Activated CD8-positive, alpha-beta memory T cell treated with anti-CD3 and anti-CD28 coated beads for 4 hours (primary cell): ENCODE results near the gene FARP2.
"Not testable (repeated sequence)": the region's sequence is repeated elsewhere in the genome, so short reads cannot be mapped to it uniquely, and the experiment has no call there.

Source experiments
- DNase-seq, 2 donors: peaks; one replicate each; pipeline ENCODE4 v3.0.0-alpha.2; 2020; ENCODE audit warnings: low read depth in 2 of 2

Gene FARP2

GRCh38 chr2:241503776-241504392 is 147.8 kb downstream of the FARP2 start:
- no peak for DNase-seq

GRCh38 chr2:241505086-241505780 is 149.1 kb downstream of the FARP2 start:
- DNase-seq: no peak

DNA sequence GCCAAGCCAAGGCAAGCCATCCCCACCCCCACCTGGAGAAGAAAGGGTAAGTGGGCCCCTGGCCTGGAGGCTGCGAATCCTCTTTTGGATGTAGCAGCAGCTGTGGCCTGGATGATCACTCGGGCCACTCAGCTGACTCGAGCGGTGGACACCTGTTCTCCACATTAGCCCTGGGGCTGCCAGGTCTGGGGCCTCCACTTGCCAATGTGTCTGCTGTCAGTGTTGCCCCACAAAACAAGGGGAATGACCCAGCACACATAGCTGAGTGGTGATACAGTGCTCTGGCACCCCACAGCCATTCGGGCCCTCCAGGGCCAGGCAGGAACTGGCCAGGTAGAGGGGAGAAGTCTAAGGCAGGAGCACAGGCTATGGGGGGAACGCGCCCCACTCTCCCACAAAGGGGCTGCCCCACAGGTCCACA is 149.7 kb downstream of the FARP2 start:
- no peak for DNase-seq

GRCh38 chr2:241506317-241506716 is 150.2 kb downstream of the FARP2 start:
- not testable (repeated sequence) for DNase-seq

DNA sequence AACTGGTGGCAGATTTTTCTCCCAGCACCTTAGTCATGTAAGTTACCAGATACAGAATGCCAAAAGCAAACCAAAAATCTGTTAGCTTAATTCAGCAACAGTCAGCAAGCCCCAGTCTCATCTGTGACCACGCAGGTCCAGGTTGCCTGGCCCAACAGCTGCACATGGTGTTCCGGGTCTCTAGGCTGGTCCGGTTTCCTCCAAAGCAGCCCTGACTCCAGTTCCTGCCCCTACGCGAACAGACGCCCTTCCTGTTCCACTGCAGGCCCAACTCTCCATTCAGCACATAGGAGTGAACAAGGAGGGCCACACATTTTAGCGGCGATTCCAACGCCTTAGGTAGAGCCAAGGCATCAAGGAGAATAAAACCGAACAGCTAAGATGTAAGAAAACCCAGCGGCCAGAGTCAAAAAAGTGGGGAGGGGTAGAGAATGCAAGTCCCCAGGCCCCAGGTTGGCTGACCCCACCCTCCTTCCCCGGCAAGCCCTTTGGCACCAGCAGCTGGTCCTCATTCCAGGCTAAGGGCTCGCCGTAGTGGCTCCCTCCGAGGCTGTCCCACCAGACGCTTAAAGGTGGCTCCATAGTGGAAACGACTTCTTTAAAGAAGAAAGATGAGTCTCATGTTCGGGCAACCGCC is 150.8 kb downstream of the FARP2 start:
- no peak for DNase-seq

DNA sequence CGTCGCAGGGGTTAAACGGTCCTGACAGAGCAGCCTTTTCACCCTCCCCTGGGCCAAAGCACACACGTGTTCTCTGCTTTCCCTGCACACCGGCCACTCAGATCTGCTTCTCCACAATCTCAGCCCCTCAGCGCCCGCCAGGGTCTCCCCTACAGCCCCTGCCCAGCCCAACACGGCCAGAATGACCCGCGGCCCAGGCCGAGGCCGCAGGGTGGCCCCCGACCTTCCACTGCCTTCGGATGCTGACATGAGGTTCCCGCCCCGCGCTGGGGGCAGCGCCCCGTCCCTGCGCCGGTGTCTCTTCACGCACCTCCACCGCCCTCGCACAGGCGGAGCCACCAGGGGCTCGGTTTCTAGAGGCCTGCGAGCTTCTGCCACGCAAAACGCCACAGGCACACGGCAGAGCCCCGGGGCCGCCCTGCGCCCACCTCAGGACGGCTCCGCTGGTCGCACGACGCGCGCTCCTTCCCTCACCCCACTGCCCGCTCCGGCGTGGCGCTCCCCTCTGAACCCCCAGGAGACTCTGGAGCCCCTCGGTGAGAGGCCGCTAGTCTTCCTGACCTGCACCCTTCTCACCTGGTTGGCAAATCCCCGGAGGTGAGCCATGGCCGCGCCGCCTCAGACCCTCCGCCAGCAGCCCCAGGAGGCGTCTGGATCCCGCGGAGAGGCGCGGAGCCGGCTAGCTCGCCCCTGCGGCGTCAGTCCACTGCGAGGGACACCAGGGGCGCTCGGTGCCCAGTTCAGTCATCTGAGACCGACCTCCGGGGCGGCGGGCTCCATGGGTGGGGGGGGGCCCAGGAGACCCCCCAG is 151.6 kb downstream of the FARP2 start:
- DNase-seq: peak in 1 of 2 donors; percentile 5

- DNase-seq: peak; percentile 95 to 96
Measured at GRCh38 chr2:241508240-241509154, 152.4 kb downstream of the FARP2 start, which contains the start of gene STK25. TSS of gene STK25 (minus strand) at chr2:241508584. CDS start at chr2:241508035, 549 bp downstream.

DNA sequence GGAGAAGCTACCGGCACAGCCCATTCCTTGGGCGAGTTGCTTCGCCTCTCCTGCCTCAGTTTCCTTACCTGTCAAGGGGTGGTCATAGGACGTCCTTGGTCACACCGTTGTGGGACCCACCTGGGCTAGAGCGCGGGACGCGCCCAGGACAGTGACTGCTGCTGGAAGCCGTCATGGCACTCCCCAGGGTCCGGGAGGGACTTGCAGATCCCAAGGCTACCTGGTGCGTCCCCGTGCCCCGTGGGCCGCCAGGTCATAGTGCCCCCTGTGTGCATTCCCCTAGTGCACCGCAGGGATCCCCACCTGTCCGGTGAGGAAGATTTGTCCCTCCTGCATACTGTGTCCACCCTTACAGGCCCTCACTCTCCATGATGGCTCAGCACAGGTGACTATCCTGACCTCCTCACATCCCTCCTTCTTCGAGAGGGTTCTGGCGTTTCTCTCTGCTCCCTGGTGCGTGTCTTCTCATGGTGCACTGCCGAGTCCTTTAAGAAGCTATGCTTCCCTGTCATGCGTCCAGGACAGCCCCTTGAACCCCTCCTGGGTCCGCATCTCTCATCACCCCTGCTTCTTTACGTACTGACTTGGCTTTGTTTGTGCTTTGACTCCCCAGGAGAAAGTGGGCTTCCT is 153.2 kb downstream of the FARP2 start:
- no peak for DNase-seq

DNA sequence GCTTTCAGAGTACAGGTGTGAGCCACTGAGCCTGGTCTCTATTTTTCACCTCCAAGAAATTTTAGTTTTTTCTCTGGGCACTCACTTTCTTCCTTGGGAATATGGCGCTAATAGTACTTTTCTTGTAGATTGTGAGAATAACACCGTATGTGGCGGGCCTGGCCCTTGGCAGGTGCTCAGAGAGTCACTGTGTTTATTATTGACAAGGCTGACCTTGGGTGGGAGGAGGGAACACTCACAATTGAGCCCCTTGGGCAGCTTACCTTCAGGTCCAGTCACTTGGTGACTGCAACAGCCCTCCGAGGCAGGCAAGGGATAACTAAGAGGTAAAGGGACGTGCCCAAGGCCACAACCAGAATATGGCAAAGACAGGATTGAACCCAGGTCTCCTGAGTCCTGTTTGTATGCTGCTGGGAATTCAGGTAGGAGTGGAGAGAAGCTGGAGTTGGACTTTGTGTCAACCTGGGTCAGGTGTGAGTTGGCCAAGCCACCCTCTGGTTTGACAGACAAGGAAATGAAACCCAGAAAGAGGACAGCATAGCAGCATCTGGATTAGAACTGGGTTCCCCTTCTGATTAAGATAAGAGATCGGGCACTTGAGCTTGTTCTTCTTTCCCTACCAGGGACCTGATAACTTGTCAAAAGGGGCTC is 155.1 kb downstream of the FARP2 start:
- DNase-seq: no peak

- DNase-seq: no peak
Measured at GRCh38 chr2:241514553-241514952, 158.5 kb downstream of the FARP2 start.

DNA sequence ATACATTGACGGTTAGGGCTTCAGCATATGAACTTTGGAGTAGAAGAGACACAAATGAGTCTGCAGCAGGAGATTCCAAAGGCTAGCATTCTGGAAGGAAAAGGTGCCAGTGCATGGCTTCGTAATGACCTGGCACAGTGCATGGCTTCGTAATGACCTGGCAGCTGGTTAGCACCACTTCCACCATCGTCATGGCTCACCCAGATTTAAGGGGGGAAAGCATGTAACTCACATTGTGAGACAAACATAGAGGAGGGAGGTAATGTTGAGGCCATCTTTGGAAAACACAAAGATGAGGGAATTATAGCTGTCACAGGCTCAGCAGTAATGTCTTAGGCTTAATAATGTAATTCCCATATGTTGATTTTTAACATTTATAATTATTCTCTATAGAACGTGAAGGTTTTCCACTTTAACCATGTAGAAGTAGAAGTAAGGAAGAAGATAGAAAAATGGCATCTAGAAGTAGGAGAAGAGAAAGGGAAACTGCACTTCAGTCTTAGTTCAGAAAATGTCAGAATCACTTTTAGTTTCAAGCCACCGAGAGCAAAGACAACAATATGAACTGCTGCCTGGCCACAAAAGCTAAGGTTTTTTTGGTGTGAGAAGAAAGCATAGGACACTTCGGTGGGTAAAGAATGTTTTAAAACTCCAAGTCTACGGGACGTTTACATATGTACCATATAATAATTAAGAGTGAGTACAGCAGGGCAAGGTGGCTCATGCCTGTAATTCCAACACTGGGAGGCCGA is 159.1 kb downstream of the FARP2 start:
- DNase-seq: no peak

DNA sequence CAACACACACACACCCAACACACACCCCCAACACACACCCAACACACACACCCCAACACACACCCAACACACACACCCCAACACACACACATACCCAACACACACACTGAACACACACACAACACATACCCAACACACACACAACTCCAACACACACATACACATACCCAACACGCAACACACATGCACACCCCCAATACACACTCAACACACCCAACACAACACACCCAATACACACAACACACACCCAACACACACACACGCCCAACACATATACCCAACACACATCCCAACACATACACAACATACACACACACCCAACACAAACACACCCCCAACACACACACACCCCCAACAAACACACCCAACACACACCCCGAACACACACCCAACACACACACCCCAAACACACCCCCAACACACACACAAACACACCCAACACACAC is 160.5 kb downstream of the FARP2 start:
- no peak for DNase-seq

- no peak for DNase-seq
Measured at GRCh38 chr2:241517297-241517696, 161.2 kb downstream of the FARP2 start.

- DNase-seq: no peak
Measured at GRCh38 chr2:241519669-241520068, 163.6 kb downstream of the FARP2 start.

- DNase-seq: no peak
Measured at GRCh38 chr2:241522477-241522876, 166.4 kb downstream of the FARP2 start.

DNA sequence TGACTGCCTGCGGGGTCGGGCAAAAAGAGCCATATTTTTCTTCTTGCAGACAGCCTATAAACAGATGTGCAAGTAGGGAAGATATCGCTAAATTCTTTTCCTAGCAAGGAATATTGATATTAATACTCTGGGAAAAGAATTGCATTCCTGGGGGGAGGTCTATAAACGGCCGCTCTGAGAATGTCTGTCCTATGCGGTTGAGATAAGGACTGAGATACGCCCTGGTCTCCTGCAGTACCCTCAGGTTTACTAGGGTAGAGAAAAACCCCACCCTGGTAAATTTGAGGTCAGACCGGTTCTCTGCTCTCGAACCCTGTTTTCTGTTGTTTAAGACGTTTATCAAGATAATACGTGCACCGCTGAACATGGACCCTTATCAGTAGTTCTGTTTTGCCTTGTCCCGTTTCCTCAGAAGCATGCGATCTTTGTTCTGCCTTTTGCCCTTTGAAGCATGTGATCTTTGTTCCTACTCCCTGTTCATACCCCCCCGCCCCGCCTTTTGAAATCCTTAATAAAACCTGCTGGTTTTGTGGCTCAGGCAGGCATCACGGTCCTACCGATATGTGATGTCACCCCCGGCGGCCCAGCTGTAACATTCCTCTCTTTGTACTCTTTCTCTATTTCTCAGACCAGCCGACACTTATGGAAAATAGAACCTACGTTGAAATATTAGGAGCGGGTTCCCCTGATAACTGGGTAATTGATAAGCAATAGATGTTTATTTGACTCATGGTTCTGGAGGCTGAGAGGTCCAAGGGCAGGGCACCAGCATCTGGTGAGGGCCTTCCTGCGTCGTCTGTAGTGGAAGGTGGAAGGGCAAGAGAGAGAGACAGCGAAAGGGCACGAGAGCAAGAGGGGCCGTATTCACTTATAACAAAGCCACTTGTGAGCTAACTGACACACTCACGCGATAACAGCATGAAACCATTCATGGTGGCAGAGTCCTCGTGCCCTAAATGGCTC is 170.0 kb downstream of the FARP2 start:
- DNase-seq: not testable (repeated sequence)

DNA sequence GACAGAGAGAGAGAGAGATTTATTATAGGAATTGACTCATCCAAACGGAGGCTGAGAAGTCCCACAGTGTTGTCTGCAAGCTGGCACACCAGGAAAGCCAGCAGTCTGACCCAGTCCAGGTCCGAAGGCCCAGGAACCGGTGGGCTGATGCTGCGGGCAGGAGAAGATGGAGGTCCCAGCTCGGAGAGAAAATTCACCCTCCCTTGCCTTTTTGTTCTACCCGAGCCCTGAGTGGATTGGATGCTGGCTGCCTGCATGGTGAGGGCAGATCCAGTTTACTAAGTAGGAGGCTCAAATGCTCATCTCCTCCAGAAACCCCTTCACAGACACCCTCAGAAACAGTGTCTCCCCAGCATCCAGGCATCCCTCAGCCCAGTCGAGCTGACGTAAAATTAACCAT is 174.5 kb downstream of the FARP2 start:
- DNase-seq: no peak

DNA sequence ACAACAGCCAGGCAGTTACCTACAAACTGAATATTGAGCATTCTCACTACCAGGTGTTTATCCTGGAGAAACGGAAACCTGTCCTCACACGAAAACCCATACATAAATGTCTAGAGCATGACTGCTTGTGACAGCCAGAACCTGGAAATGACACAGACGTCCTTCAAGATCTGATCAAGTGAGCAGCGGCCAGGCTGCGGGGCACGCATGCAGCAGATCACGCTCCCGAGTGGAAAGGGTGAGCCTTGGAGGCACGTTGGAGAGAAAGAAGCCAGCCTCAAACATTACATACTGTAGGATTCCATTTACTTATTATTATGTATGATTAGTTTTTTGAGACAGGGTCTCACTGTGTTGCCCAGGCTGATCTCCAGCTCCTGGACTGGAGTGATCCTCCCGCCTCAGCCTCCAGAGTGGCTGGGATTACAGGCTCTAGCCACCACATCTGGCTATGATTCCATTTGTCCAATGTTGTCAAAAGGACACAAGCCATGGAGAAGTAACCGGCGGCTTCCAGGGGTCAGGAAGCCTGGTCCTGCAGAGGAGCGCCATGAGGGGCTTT is 175.2 kb downstream of the FARP2 start:
- no peak for DNase-seq
